Measurements from ENCODE around the gene TK1.

TK1 gene

GRCh38 chr17:78224231-78225087 lies 37.6 kb upstream of the TK1 start:
- DNase-seq (ENCODE audit: low read depth, low spot score), result no peak
- no peak overlapping the region for H3K4me3 ChIP-seq (ENCODE audit: low read length)

- no peak overlapping the region for H3K4me3 ChIP-seq (ENCODE audit: low read length)
- DNase-seq (ENCODE audit: low read depth, low spot score), result no peak
Observed at GRCh38 chr17:78223765-78224164, 36.9 kb upstream of the TK1 start.

- H3K4me3 ChIP-seq (ENCODE audit: low read length), result no peak overlapping the region
- DNase-seq (ENCODE audit: low read depth, low spot score), result no peak
Observed at GRCh38 chr17:78223061-78223460, 36.2 kb upstream of the TK1 start.

GRCh38 chr17:78219396-78220150 lies 32.7 kb upstream of the TK1 start:
- no peak overlapping the region for H3K4me3 ChIP-seq (ENCODE audit: low read length)

GRCh38 chr17:78214706-78215061 lies 27.8 kb upstream of the TK1 start:
- DNase-seq (ENCODE audit: low read depth, low spot score), result no peak
- peak overlapping the region; percentile 97 for H3K4me3 ChIP-seq (ENCODE audit: low read length)

More at GRCh38 chr17:78219396-78220150, 32.7 kb upstream of the TK1 start:
- DNase-seq (ENCODE audit: low read depth, low spot score), result no peak

GRCh38 chr17:78214016-78214705 lies 27.3 kb upstream of the TK1 start, which contains the start of gene BIRC5:
TSS of gene BIRC5 (plus strand) at chr17:78214253. CDS start at chr17:78214317, 64 bp downstream.
- peak; percentile 82 for DNase-seq (ENCODE audit: low read depth, low spot score)
- H3K4me3 ChIP-seq (ENCODE audit: low read length), result peak within 1 kb of the TSS; percentile 97

GRCh38 chr17:78211032-78211431 lies 24.2 kb upstream of the TK1 start:
- H3K4me3 ChIP-seq (ENCODE audit: low read length), result no peak overlapping the region
- DNase-seq (ENCODE audit: low read depth, low spot score), result no peak

- no peak overlapping the region for H3K4me3 ChIP-seq (ENCODE audit: low read length)
- no peak for DNase-seq (ENCODE audit: low read depth, low spot score)
Observed at GRCh38 chr17:78210111-78210510, 23.3 kb upstream of the TK1 start.

- DNase-seq (ENCODE audit: low read depth, low spot score), result no peak
- H3K4me3 ChIP-seq (ENCODE audit: low read length), result no peak overlapping the region
Observed at GRCh38 chr17:78208486-78208885, 21.6 kb upstream of the TK1 start.

- H3K4me3 ChIP-seq (ENCODE audit: low read length), result no peak overlapping the region
- no peak for DNase-seq (ENCODE audit: low read depth, low spot score)
Observed at GRCh38 chr17:78206298-78206697, 19.4 kb upstream of the TK1 start.

GRCh38 chr17:78205124-78205775 lies 18.4 kb upstream of the TK1 start:
- H3K4me3 ChIP-seq (ENCODE audit: low read length), result no peak overlapping the region
- DNase-seq (ENCODE audit: low read depth, low spot score), result no peak

GRCh38 chr17:78204387-78205123 lies 17.7 kb upstream of the TK1 start:
- no peak for DNase-seq (ENCODE audit: low read depth, low spot score)
- H3K4me3 ChIP-seq (ENCODE audit: low read length), result no peak overlapping the region

- H3K4me3 ChIP-seq (ENCODE audit: low read length), result no peak overlapping the region
- no peak for DNase-seq (ENCODE audit: low read depth, low spot score)
Observed at GRCh38 chr17:78202666-78203065, 15.8 kb upstream of the TK1 start.

- no peak overlapping the region for H3K4me3 ChIP-seq (ENCODE audit: low read length)
- DNase-seq (ENCODE audit: low read depth, low spot score), result no peak
Observed at GRCh38 chr17:78200451-78200850, 13.6 kb upstream of the TK1 start.

GRCh38 chr17:78197147-78197832 lies 10.4 kb upstream of the TK1 start:
- no peak for DNase-seq (ENCODE audit: low read depth, low spot score)
- no peak overlapping the region for H3K4me3 ChIP-seq (ENCODE audit: low read length)

GRCh38 chr17:78196716-78197115 lies 9.9 kb upstream of the TK1 start:
- DNase-seq (ENCODE audit: low read depth, low spot score), result no peak
- H3K4me3 ChIP-seq (ENCODE audit: low read length), result no peak overlapping the region

GRCh38 chr17:78185981-78186691 lies 716 bp downstream of the TK1 start:
- peak overlapping the region; percentile 50 for H3K4me3 ChIP-seq (ENCODE audit: low read length)
- no peak for DNase-seq (ENCODE audit: low read depth, low spot score)

GRCh38 chr17:78184868-78185267 lies 2.0 kb downstream of the TK1 start:
- no peak overlapping the region for H3K4me3 ChIP-seq (ENCODE audit: low read length)
- DNase-seq (ENCODE audit: low read depth, low spot score), result no peak

All from Jurkat, Clone E6-1 (cell line).